ENCODE measurements around the gene ZNF584. TPM values are rescaled to one million over a fixed set of nuclear protein-coding genes. Genes with fewer than 3 reads are reported as not detected.

Gene ZNF584
- total RNA-seq, 1 experiment from 2014 or later = 4.9 TPM

GRCh38 chr19:58387338-58388174, 20.9 kb upstream of the ZNF584 start:
- peaks cover 69% of the 10 kb centered on the region for H3K36me3 Mint-ChIP-seq (ENCODE audit: insufficient read depth, unreplicated experiment)
- POLR2A ChIA-PET = interaction anchor here (1.0 kb wide), 1 partner anchor 21 kb away, joined by 5 read pairs; the partner anchor contains the start of gene ZNF584

GRCh38 chr19:58388175-58388526, 20.3 kb upstream of the ZNF584 start:
- intact Hi-C loops (cut with micrococcal nuclease; ENCODE audit: unreplicated experiment) = no loop called here
- H3K27ac Mint-ChIP-seq (ENCODE audit: unreplicated experiment) = peak overlapping the region; percentile 96
- no peak for TF ChIP-seq CTCF (IDR thresholded peaks at IDR 0.05; ENCODE audit: insufficient read depth in 1 of 2, low read depth in 1 of 2, low read length in 1 of 2, severe bottlenecking in 1 of 2, unreplicated experiment in 1 of 2)
- DNase-seq = no peak
- H3K27me3 Mint-ChIP-seq (ENCODE audit: insufficient read depth, unreplicated experiment) = no peaks in the 10 kb centered on the region
- POLR2A ChIA-PET = interaction anchor here (1.0 kb wide), 1 partner anchor 20 kb away, joined by 5 read pairs; the partner anchor contains the start of gene ZNF584
- Histone ChIP-seq H3K4me1 (peaks cover 15% of the 10 kb centered on the region), H3K4me3 (ENCODE audit: low read depth, low read length) (peak overlapping the region; percentile 58), H3K9me3 (no peaks in the 10 kb centered on the region), H3K36me3 (ENCODE audit: control insufficient read depth, insufficient read depth, low read length) (peaks cover 2% of the 10 kb centered on the region; the same call in 1 of the 2 replicates), H3K27me3 (replicated peaks; ENCODE audit: control insufficient read depth, insufficient read depth, low read length) (no peaks in the 10 kb centered on the region)
- no peaks in the 10 kb centered on the region for H3K9me3 Mint-ChIP-seq (ENCODE audit: unreplicated experiment)
- H3K36me3 Mint-ChIP-seq (ENCODE audit: insufficient read depth, unreplicated experiment) = peaks cover 75% of the 10 kb centered on the region
- CTCF ChIA-PET = no interaction called here
- BruUV-seq (replicated peaks) = no TSS peak
- peak overlapping the region; percentile 85 for H3K4me3 Mint-ChIP-seq (ENCODE audit: unreplicated experiment)
- H3K4me1 Mint-ChIP-seq (ENCODE audit: low read depth, unreplicated experiment) = peaks cover 7% of the 10 kb centered on the region

More at GRCh38 chr19:58387338-58388174, 20.9 kb upstream of the ZNF584 start:
- no peaks in the 10 kb centered on the region for H3K9me3 ChIP-seq
- H3K4me1 ChIP-seq = peaks cover 15% of the 10 kb centered on the region
- H3K4me1 Mint-ChIP-seq (ENCODE audit: low read depth, unreplicated experiment) = peaks cover 7% of the 10 kb centered on the region
- CTCF ChIA-PET = interaction anchor here (0.8 kb wide), 1 partner anchor 76 kb away, joined by 3 read pairs; no protein-coding TSS in a partner anchor
- H3K27me3 Mint-ChIP-seq (ENCODE audit: insufficient read depth, unreplicated experiment) = no peaks in the 10 kb centered on the region
- no peaks in the 10 kb centered on the region for H3K9me3 Mint-ChIP-seq (ENCODE audit: unreplicated experiment)
- peak overlapping the region; percentile 96 for H3K27ac Mint-ChIP-seq (ENCODE audit: unreplicated experiment)
- DNase-seq = no peak
- TSS peak; percentile 43 for BruUV-seq (replicated peaks)
- intact Hi-C loops (cut with micrococcal nuclease; ENCODE audit: unreplicated experiment) = loop anchor here (1.0 to 2.0 kb wide), 3 partner anchors 111 to 157 kb away; partner anchors contain the start of genes TRIM28 and ZBTB45
- H3K27me3 ChIP-seq (replicated peaks; ENCODE audit: control insufficient read depth, insufficient read depth, low read length) = no peaks in the 10 kb centered on the region
- peak in 1 of 2 experiments; percentile 14 for TF ChIP-seq CTCF (IDR thresholded peaks at IDR 0.05; ENCODE audit: insufficient read depth in 1 of 2, low read depth in 1 of 2, low read length in 1 of 2, severe bottlenecking in 1 of 2, unreplicated experiment in 1 of 2)
- peak overlapping the region; percentile 58 for H3K4me3 ChIP-seq (ENCODE audit: low read depth, low read length)
- peaks cover 1% of the 10 kb centered on the region; the same call in 1 of the 2 replicates for H3K36me3 ChIP-seq (ENCODE audit: control insufficient read depth, insufficient read depth, low read length)
- H3K4me3 Mint-ChIP-seq (ENCODE audit: unreplicated experiment) = peak overlapping the region; percentile 85

- Histone ChIP-seq H3K4me1 (peaks cover 8% of the 10 kb centered on the region), H3K27me3 (replicated peaks; ENCODE audit: control insufficient read depth, insufficient read depth, low read length) (no peaks in the 10 kb centered on the region), H3K9me3 (no peaks in the 10 kb centered on the region), H3K4me3 (ENCODE audit: low read depth, low read length) (no peak overlapping the region), H3K36me3 (ENCODE audit: control insufficient read depth, insufficient read depth, low read length) (peaks cover 3% of the 10 kb centered on the region)
- Mint-ChIP-seq H3K27me3 (ENCODE audit: insufficient read depth, unreplicated experiment) (no peaks in the 10 kb centered on the region), H3K9me3 (ENCODE audit: unreplicated experiment) (no peaks in the 10 kb centered on the region), H3K27ac (ENCODE audit: unreplicated experiment) (no peak overlapping the region), H3K36me3 (ENCODE audit: insufficient read depth, unreplicated experiment) (peaks cover 91% of the 10 kb centered on the region), H3K4me1 (ENCODE audit: low read depth, unreplicated experiment) (no peaks in the 10 kb centered on the region), H3K4me3 (ENCODE audit: unreplicated experiment) (no peak overlapping the region)
- intact Hi-C loops (cut with micrococcal nuclease; ENCODE audit: unreplicated experiment) = no loop called here
- TF ChIP-seq CTCF (IDR thresholded peaks at IDR 0.05; ENCODE audit: insufficient read depth in 1 of 2, low read depth in 1 of 2, low read length in 1 of 2, severe bottlenecking in 1 of 2, unreplicated experiment in 1 of 2) = no peak
- DNase-seq = no peak
- no TSS peak for BruUV-seq (replicated peaks)
- CTCF ChIA-PET = no interaction called here
- POLR2A ChIA-PET = no interaction called here
Measured at GRCh38 chr19:58392945-58393724, 15.3 kb upstream of the ZNF584 start.
